ENCODE measurements around the gene LAMA2. TPM values are rescaled to one million over a fixed set of nuclear protein-coding genes. Genes with fewer than 3 reads are reported as not detected.

Gene LAMA2
- total RNA-seq, 1 experiment from 2014 or later = 4.2 TPM

- no peak overlapping the region for H3T11ph ChIP-seq (ENCODE audit: low read length)
- H3K79me2 ChIP-seq (ENCODE audit: insufficient read depth, low read length) = no peaks in the 10 kb centered on the region
- H3K27ac Mint-ChIP-seq = no peak overlapping the region
- no peak overlapping the region for H4K91ac ChIP-seq (ENCODE audit: insufficient read length, low read depth, low read length)
- TF ChIP-seq CTCF (conservative IDR thresholded peaks at IDR 0.05) = no peak
- no peak overlapping the region for H2BK12ac ChIP-seq (ENCODE audit: insufficient read length, low read depth, low read length)
- H2BK15ac ChIP-seq (ENCODE audit: low read depth, low read length) = no peak overlapping the region
- H3K4me1 ChIP-seq (ENCODE audit: insufficient read depth, low read length) = no peaks in the 10 kb centered on the region
- no peaks in the 10 kb centered on the region for H3K27me3 ChIP-seq (ENCODE audit: insufficient read depth, low read length)
- H3K23ac ChIP-seq (ENCODE audit: insufficient read length, low read depth, low read length) = no peak overlapping the region
- no peak overlapping the region for H3K18ac ChIP-seq (ENCODE audit: insufficient read length, low read depth, low read length)
- no peak overlapping the region for H3K4me3 Mint-ChIP-seq
- H3K23me2 ChIP-seq (ENCODE audit: insufficient read length, low read depth, low read length, poor library complexity, severe bottlenecking) = no peaks in the 10 kb centered on the region
- no CpG with 5 or more reads among the region's 4 CpGs for WGBS (ENCODE audit: extremely low coverage, insufficient read length, low lambda C conversion rate)
- no peak overlapping the region for H3K14ac ChIP-seq (ENCODE audit: insufficient read depth, low read length)
- no peak overlapping the region for H3K4me2 ChIP-seq (ENCODE audit: insufficient read depth, insufficient read length, low read length)
- H3K27ac ChIP-seq (ENCODE audit: insufficient read length, low read depth, low read length) = no peak overlapping the region
- H3K56ac ChIP-seq (ENCODE audit: insufficient read length, low read depth, low read length) = no peak overlapping the region
- H4K20me1 ChIP-seq (ENCODE audit: control insufficient read depth, insufficient read depth, insufficient read length) = no peaks in the 10 kb centered on the region
- H3K36me3 Mint-ChIP-seq (ENCODE audit: insufficient read depth in 1 of 3, low read depth in 3 of 3) = no peaks in the 10 kb centered on the region
- H3K9me3 Mint-ChIP-seq = no peaks in the 10 kb centered on the region
- no peak for DNase-seq
- no peak overlapping the region for H2BK120ac ChIP-seq (ENCODE audit: low read depth, low read length, poor library complexity, severe bottlenecking)
- no peak overlapping the region for H3K9ac ChIP-seq (ENCODE audit: extremely low read depth, insufficient read length, low read length)
- H4K8ac ChIP-seq (replicated peaks; ENCODE audit: insufficient read length, low read depth, low read length) = no peak overlapping the region
- H3K9me3 ChIP-seq (ENCODE audit: control insufficient read depth, low read depth, low read length) = no peaks in the 10 kb centered on the region
- no peak overlapping the region for H2AFZ ChIP-seq (ENCODE audit: low read length)
- no peak overlapping the region for H2BK20ac ChIP-seq (ENCODE audit: low read depth, low read length, poor library complexity, severe bottlenecking)
- H3K79me1 ChIP-seq (ENCODE audit: insufficient read depth, low read depth, low read length, poor library complexity, severe bottlenecking) = no peaks in the 10 kb centered on the region
- no peak overlapping the region for H3K4ac ChIP-seq (ENCODE audit: low read depth, low read length)
- no peaks in the 10 kb centered on the region for H3K27me3 Mint-ChIP-seq (ENCODE audit: low read depth)
- no peak overlapping the region for H2AK5ac ChIP-seq (ENCODE audit: insufficient read length, low read length)
- peaks cover 0 to 3% of the 10 kb centered on the region in 2 experiments; a peak in 1 of 4 replicates for H3K4me1 Mint-ChIP-seq
- no peak overlapping the region for H2BK5ac ChIP-seq (ENCODE audit: insufficient read length, low read length)
- no peak overlapping the region for H4K5ac ChIP-seq (ENCODE audit: insufficient read length, low read depth, low read length)
Measured at GRCh38 chr6:129508477-129509145, 625.7 kb downstream of the LAMA2 start.
